ENCODE data around the gene MRC2. TPM values are rescaled to one million over a fixed set of nuclear protein-coding genes. Genes with fewer than 3 reads are reported as not detected.

Gene MRC2
- polyA plus RNA-seq, 3 donors from 2014 or later, result not detected

- H3K27ac Mint-ChIP-seq, result no peak overlapping the region
- no peak for DNase-seq
- H3K4me3 Mint-ChIP-seq, result no peak overlapping the region
- no peaks in the 10 kb centered on the region for H3K9me3 Mint-ChIP-seq
- H3K36me3 Mint-ChIP-seq, result peaks cover 10 to 22% (median 13%) of the 10 kb centered on the region in 3 donors
- peaks cover 0 to 6% (median 6%) of the 10 kb centered on the region in 3 donors for H3K27me3 Mint-ChIP-seq (ENCODE audit: low read depth in 3 of 3)
- no peaks in the 10 kb centered on the region for H3K4me1 Mint-ChIP-seq
Measured at GRCh38 chr17:62617894-62618472, 9.5 kb upstream of the MRC2 start.

GRCh38 chr17:62618647-62619416 lies 8.6 kb upstream of the MRC2 start:
- H3K27ac Mint-ChIP-seq, result peak overlapping the region in 1 of 6 donors; percentile 22
- no peaks in the 10 kb centered on the region for H3K9me3 Mint-ChIP-seq
- H3K27me3 Mint-ChIP-seq (ENCODE audit: low read depth in 3 of 3), result peaks cover 0 to 6% (median 6%) of the 10 kb centered on the region in 3 donors
- DNase-seq, result no peak
- no peaks in the 10 kb centered on the region for H3K4me1 Mint-ChIP-seq
- H3K36me3 Mint-ChIP-seq, result peaks cover 10 to 20% (median 10%) of the 10 kb centered on the region in 3 donors
- H3K4me3 Mint-ChIP-seq, result no peak overlapping the region

- Mint-ChIP-seq H3K4me1 (no peaks in the 10 kb centered on the region), H3K27ac (no peak overlapping the region), H3K27me3 (ENCODE audit: low read depth in 3 of 3) (peaks cover 0 to 6% (median 6%) of the 10 kb centered on the region in 3 donors), H3K9me3 (no peaks in the 10 kb centered on the region), H3K36me3 (peaks cover 5 to 13% (median 5%) of the 10 kb centered on the region in 3 donors), H3K4me3 (no peak overlapping the region)
- DNase-seq, result no peak
Measured at GRCh38 chr17:62619417-62620155, 7.9 kb upstream of the MRC2 start.

GRCh38 chr17:62621223-62621622 lies 6.2 kb upstream of the MRC2 start:
- Mint-ChIP-seq H3K27me3 (ENCODE audit: low read depth in 3 of 3) (peaks cover 0 to 11% (median 8%) of the 10 kb centered on the region in 3 donors), H3K36me3 (peaks cover 0 to 4% (median 0%) of the 10 kb centered on the region in 3 donors), H3K4me3 (no peak overlapping the region), H3K27ac (no peak overlapping the region), H3K4me1 (no peaks in the 10 kb centered on the region), H3K9me3 (no peaks in the 10 kb centered on the region)
- DNase-seq, result no peak

- Mint-ChIP-seq H3K4me1 (peaks cover 7 to 8% of the 10 kb centered on the region in 2 donors), H3K36me3 (peaks cover 0 to 4% (median 0%) of the 10 kb centered on the region in 3 donors), H3K9me3 (no peaks in the 10 kb centered on the region), H3K27ac (no peak overlapping the region), H3K4me3 (no peak overlapping the region), H3K27me3 (ENCODE audit: low read depth in 3 of 3) (peaks cover 5 to 9% (median 5%) of the 10 kb centered on the region in 3 donors)
- DNase-seq, result no peak
Measured at GRCh38 chr17:62625184-62625869, 2.1 kb upstream of the MRC2 start.

GRCh38 chr17:62625870-62626200 lies 1.6 kb upstream of the MRC2 start:
- peaks cover 7 to 8% of the 10 kb centered on the region in 2 donors for H3K4me1 Mint-ChIP-seq
- H3K27ac Mint-ChIP-seq, result no peak overlapping the region
- DNase-seq, result no peak
- H3K36me3 Mint-ChIP-seq, result peaks cover 0 to 4% (median 0%) of the 10 kb centered on the region in 3 donors
- H3K4me3 Mint-ChIP-seq, result peak overlapping the region in 2 of 5 donors; percentile 20 to 52
- peaks cover 5 to 9% (median 5%) of the 10 kb centered on the region in 3 donors for H3K27me3 Mint-ChIP-seq (ENCODE audit: low read depth in 3 of 3)
- no peaks in the 10 kb centered on the region for H3K9me3 Mint-ChIP-seq

GRCh38 chr17:62626719-62627218 lies 701 bp upstream of the MRC2 start:
- Mint-ChIP-seq H3K27ac (no peak overlapping the region), H3K27me3 (ENCODE audit: low read depth in 3 of 3) (peaks cover 5 to 9% (median 5%) of the 10 kb centered on the region in 3 donors), H3K4me1 (peaks cover 7 to 8% of the 10 kb centered on the region in 2 donors), H3K36me3 (peaks cover 0 to 4% (median 0%) of the 10 kb centered on the region in 3 donors), H3K4me3 (peak overlapping the region in 2 of 5 donors; percentile 57 to 60), H3K9me3 (no peaks in the 10 kb centered on the region)
- DNase-seq, result no peak

GRCh38 chr17:62627904-62628633 lies 599 bp downstream of the MRC2 start:
- H3K27me3 Mint-ChIP-seq (ENCODE audit: low read depth in 3 of 3), result peaks cover 5 to 9% (median 9%) of the 10 kb centered on the region in 3 donors
- H3K4me1 Mint-ChIP-seq, result peaks cover 7 to 8% of the 10 kb centered on the region in 2 donors
- DNase-seq, result no peak
- peak overlapping the region; percentile 66 to 79 (median 71) for H3K4me3 Mint-ChIP-seq
- peaks cover 0 to under 1% (median 0%) of the 10 kb centered on the region in 3 donors for H3K36me3 Mint-ChIP-seq
- peaks cover 0 to 1% (median 0%) of the 10 kb centered on the region in 6 donors for H3K9me3 Mint-ChIP-seq
- no peak overlapping the region for H3K27ac Mint-ChIP-seq

- Mint-ChIP-seq H3K36me3 (no peaks in the 10 kb centered on the region), H3K27me3 (ENCODE audit: low read depth in 3 of 3) (peaks cover 5 to 9% (median 9%) of the 10 kb centered on the region in 3 donors), H3K4me3 (peak overlapping the region in 4 of 5 donors; percentile 15 to 79 (median 72)), H3K27ac (no peak overlapping the region), H3K9me3 (peaks cover 0 to 1% (median 0%) of the 10 kb centered on the region in 6 donors), H3K4me1 (peaks cover 7 to 8% of the 10 kb centered on the region in 2 donors)
- no peak for DNase-seq
Measured at GRCh38 chr17:62628831-62629555, 1.5 kb downstream of the MRC2 start.

- H3K9me3 Mint-ChIP-seq, result peaks cover 0 to 1% (median 0%) of the 10 kb centered on the region in 6 donors
- H3K4me3 Mint-ChIP-seq, result peak overlapping the region in 1 of 5 donors; percentile 27
- DNase-seq, result no peak
- peaks cover 7 to 8% of the 10 kb centered on the region in 2 donors for H3K4me1 Mint-ChIP-seq
- no peaks in the 10 kb centered on the region for H3K36me3 Mint-ChIP-seq
- H3K27me3 Mint-ChIP-seq (ENCODE audit: low read depth in 3 of 3), result peaks cover 5 to 9% (median 9%) of the 10 kb centered on the region in 3 donors
- no peak overlapping the region for H3K27ac Mint-ChIP-seq
Measured at GRCh38 chr17:62629556-62630364, 2.3 kb downstream of the MRC2 start.

GRCh38 chr17:62630365-62631085 lies 3.1 kb downstream of the MRC2 start:
- H3K4me1 Mint-ChIP-seq, result peaks cover 7 to 8% of the 10 kb centered on the region in 2 donors
- DNase-seq, result no peak
- peaks cover 0 to 1% (median 0%) of the 10 kb centered on the region in 6 donors for H3K9me3 Mint-ChIP-seq
- no peak overlapping the region for H3K27ac Mint-ChIP-seq
- no peaks in the 10 kb centered on the region for H3K36me3 Mint-ChIP-seq
- peaks cover 5 to 9% (median 8%) of the 10 kb centered on the region in 3 donors for H3K27me3 Mint-ChIP-seq (ENCODE audit: low read depth in 3 of 3)
- H3K4me3 Mint-ChIP-seq, result peak overlapping the region in 1 of 5 donors; percentile 27

Measured in immature natural killer cell (primary cell).